Sigmoid colon (tissue), 4 donors: ENCODE data around the gene HOXD1.

Source experiments
- POLR2AphosphoS5 ChIP-seq, 4 donors: sonication (generic); formaldehyde crosslinking; IDR thresholded peaks; one replicate each; pipeline ENCODE4 v1.6.1; 2017; ENCODE audit warnings: antibody characterized with exemption in 4 of 4
- TF ChIP-seq, protein P1 (sequence below), 4 experiments: fragments of 450-650 bp in 3 of 4; fragments of 200-600 bp in 1 of 4; IDR thresholded peaks; one replicate each; pipeline ENCODE4 v1.5.1; 2016 to 2019; ENCODE audit warnings: antibody characterized with exemption in 4 of 4, mild to moderate bottlenecking in 3 of 4, moderate library complexity in 2 of 4

DNA sequence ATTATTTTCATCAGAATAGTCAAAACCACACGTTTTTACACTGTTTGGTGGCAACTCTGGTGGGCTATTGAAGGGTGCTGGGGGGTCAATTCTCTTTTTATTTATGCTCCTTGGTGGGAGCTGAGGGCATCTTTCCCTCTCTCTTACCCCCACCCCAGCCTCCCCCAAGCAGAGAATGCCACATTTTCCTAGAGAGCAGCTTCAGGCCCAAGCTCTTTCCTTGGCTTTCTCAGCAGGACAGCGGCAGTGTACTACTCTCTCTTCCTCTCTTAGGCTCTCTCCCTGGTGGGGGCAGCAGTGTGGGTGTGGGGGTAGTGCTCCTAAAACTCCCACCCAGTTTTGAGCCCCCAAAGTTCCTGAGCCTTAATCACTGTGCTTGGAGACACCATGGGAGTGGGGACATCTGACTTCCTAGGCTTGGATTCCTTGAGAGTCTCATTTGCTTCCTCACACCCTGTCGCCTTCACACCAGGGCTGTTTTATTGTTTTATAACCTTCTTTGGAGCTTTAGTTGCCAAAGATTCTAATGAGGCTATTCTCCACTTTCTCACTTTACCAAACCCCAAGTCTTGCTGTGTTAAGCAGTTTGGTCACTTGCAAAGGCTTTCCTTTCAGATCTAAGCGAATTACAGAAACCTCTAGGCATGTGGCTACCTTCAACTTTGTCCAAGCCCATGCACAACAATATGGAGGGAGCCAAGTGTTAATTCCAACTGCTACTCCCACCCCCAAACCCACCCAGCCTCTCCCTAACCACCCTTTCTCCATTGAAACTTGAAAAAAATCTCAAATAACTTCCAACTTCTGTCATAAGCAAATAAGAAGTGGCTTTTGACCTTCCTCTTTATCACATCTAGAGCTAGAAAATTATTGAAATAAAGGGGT is 43.1 kb upstream of the HOXD1 start:
- TF ChIP-seq, protein P1, sequence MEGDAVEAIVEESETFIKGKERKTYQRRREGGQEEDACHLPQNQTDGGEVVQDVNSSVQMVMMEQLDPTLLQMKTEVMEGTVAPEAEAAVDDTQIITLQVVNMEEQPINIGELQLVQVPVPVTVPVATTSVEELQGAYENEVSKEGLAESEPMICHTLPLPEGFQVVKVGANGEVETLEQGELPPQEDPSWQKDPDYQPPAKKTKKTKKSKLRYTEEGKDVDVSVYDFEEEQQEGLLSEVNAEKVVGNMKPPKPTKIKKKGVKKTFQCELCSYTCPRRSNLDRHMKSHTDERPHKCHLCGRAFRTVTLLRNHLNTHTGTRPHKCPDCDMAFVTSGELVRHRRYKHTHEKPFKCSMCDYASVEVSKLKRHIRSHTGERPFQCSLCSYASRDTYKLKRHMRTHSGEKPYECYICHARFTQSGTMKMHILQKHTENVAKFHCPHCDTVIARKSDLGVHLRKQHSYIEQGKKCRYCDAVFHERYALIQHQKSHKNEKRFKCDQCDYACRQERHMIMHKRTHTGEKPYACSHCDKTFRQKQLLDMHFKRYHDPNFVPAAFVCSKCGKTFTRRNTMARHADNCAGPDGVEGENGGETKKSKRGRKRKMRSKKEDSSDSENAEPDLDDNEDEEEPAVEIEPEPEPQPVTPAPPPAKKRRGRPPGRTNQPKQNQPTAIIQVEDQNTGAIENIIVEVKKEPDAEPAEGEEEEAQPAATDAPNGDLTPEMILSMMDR (IDR thresholded peaks at IDR 0.05), result no peak
- TF ChIP-seq POLR2AphosphoS5 (IDR thresholded peaks at IDR 0.05), result no peak
